Measurements from ENCODE around the gene DHFR2.
"Not testable (repeated sequence)": the region's sequence is repeated elsewhere in the genome, so short reads cannot be mapped to it uniquely, and the experiment has no call there.

The DHFR2 gene

GRCh38 chr3:94065122-94065521 lies 2.4 kb upstream of the DHFR2 start:
- DNase-seq (ENCODE audit: low spot score) = no peak

GRCh38 chr3:94064243-94064860 lies 1.6 kb upstream of the DHFR2 start:
- DNase-seq (ENCODE audit: low spot score) = no peak

GRCh38 chr3:94063496-94064119 lies 892 bp upstream of the DHFR2 start:
- DNase-seq (ENCODE audit: low spot score) = no peak

- no peak for DNase-seq (ENCODE audit: low spot score)
Observed at GRCh38 chr3:94061297-94061696, 1.4 kb downstream of the DHFR2 start.

GRCh38 chr3:94050546-94050945 lies 12.2 kb downstream of the DHFR2 start:
- no peak for DNase-seq (ENCODE audit: low spot score)

GRCh38 chr3:94049267-94049666 lies 13.4 kb downstream of the DHFR2 start:
- no peak for DNase-seq (ENCODE audit: low spot score)

- DNase-seq (ENCODE audit: low spot score) = no peak
Observed at GRCh38 chr3:94046533-94046932, 16.2 kb downstream of the DHFR2 start.

- DNase-seq (ENCODE audit: low spot score) = not testable (repeated sequence)
Observed at GRCh38 chr3:94044100-94044936, 18.4 kb downstream of the DHFR2 start.

- peak; percentile 12 for DNase-seq (ENCODE audit: low spot score)
Observed at GRCh38 chr3:94043285-94043684, 19.4 kb downstream of the DHFR2 start.

- DNase-seq (ENCODE audit: low spot score) = peak; percentile 48
Observed at GRCh38 chr3:94036909-94037507, 25.7 kb downstream of the DHFR2 start.

GRCh38 chr3:94028093-94028837 lies 34.5 kb downstream of the DHFR2 start, which contains the start of gene STX19:
Gene STX19, minus strand, starts transcription at chr3:94028597. Its CDS starts 13,328 bp downstream, at chr3:94015269.
- no peak for DNase-seq (ENCODE audit: low spot score)

GRCh38 chr3:94026623-94027022 lies 36.1 kb downstream of the DHFR2 start:
- no peak for DNase-seq (ENCODE audit: low spot score)

- DNase-seq (ENCODE audit: low spot score) = no peak
Observed at GRCh38 chr3:94024385-94024784, 38.3 kb downstream of the DHFR2 start.

GRCh38 chr3:94020293-94020692 lies 42.4 kb downstream of the DHFR2 start:
- no peak for DNase-seq (ENCODE audit: low spot score)

- DNase-seq (ENCODE audit: low spot score) = no peak
Observed at GRCh38 chr3:94019659-94020058, 43.1 kb downstream of the DHFR2 start.

GRCh38 chr3:94015025-94015424 lies 47.7 kb downstream of the DHFR2 start:
- no peak for DNase-seq (ENCODE audit: low spot score)

GRCh38 chr3:94012185-94012584 lies 50.5 kb downstream of the DHFR2 start:
- no peak for DNase-seq (ENCODE audit: low spot score)

- no peak for DNase-seq (ENCODE audit: low spot score)
Observed at GRCh38 chr3:94011233-94011711, 51.4 kb downstream of the DHFR2 start.

GRCh38 chr3:94009608-94010007 lies 53.1 kb downstream of the DHFR2 start:
- DNase-seq (ENCODE audit: low spot score) = no peak

- no peak for DNase-seq (ENCODE audit: low spot score)
Observed at GRCh38 chr3:94008253-94008652, 54.5 kb downstream of the DHFR2 start.
